Lower lobe of right lung (tissue), 2 donors: ENCODE data around the gene TXN2. TPM values are rescaled to one million over a fixed set of nuclear protein-coding genes. Genes with fewer than 3 reads are reported as not detected.
A peak's percentile ranks its signal among the peaks of the same experiment; 100 is the strongest.
"Not testable (repeated sequence)": the region's sequence is repeated elsewhere in the genome, so short reads cannot be mapped to it uniquely, and the experiment has no call there.

Experiments used
- ATAC-seq, 2 donors: fragments of 200-7000 bp; cut with Tn5 transposase; one replicate each; pipeline ENCODE4 v1.9.1; 2020 to 2022; ENCODE audit warnings: mild to moderate bottlenecking in 2 of 2, moderate library complexity in 2 of 2
- DNase-seq: peaks from one replicate; pipeline ENCODE4 v3.0.0-alpha.2; 2020
- H3K27ac ChIP-seq: fragments of 200-600 bp; one replicate; pipeline ENCODE4 v1.8.0; 2022
- H3K27me3 ChIP-seq: fragments of 200-600 bp; one replicate; pipeline ENCODE4 v1.8.0; 2022; ENCODE audit warnings: low read depth
- H3K36me3 ChIP-seq: fragments of 200-600 bp; one replicate; pipeline ENCODE4 v1.8.0; 2022; ENCODE audit warnings: mild to moderate bottlenecking
- H3K4me1 ChIP-seq: fragments of 200-600 bp; one replicate; pipeline ENCODE4 v1.8.0; 2022
- H3K4me3 ChIP-seq: fragments of 200-600 bp; one replicate; pipeline ENCODE4 v1.8.0; 2022; ENCODE audit warnings: mild to moderate bottlenecking
- H3K9me3 ChIP-seq: fragments of 200-600 bp; one replicate; pipeline ENCODE4 v1.8.0; 2022
- intact Hi-C: fragments of 100-400 bp; cut with DNase I; formaldehyde crosslinking; loops from one replicate; pipeline ENCODE4 v1.11.0; 2022
- total RNA-seq: library from RNA; stranded (reverse); fragmentation: NEBNext Ultra II Directional; extraction: Animal tissue kit (Norgen Biotek cat#: 25700); gene quantifications from one replicate; pipeline ENCODE4 v1.2.1, GENCODE V29; 2021
- TF ChIP-seq, protein P1 (sequence below): fragments of 200-600 bp; IDR thresholded peaks from one replicate; pipeline ENCODE4 v1.8.0; 2022; ENCODE audit warnings: antibody characterized with exemption, mild to moderate bottlenecking
- donor health status: DM: no; HTN: yes; CAD: no; lungs with severe emphysema.

Gene TXN2
- total RNA-seq, 1 donor from 2014 or later: 56.4 TPM

DNA sequence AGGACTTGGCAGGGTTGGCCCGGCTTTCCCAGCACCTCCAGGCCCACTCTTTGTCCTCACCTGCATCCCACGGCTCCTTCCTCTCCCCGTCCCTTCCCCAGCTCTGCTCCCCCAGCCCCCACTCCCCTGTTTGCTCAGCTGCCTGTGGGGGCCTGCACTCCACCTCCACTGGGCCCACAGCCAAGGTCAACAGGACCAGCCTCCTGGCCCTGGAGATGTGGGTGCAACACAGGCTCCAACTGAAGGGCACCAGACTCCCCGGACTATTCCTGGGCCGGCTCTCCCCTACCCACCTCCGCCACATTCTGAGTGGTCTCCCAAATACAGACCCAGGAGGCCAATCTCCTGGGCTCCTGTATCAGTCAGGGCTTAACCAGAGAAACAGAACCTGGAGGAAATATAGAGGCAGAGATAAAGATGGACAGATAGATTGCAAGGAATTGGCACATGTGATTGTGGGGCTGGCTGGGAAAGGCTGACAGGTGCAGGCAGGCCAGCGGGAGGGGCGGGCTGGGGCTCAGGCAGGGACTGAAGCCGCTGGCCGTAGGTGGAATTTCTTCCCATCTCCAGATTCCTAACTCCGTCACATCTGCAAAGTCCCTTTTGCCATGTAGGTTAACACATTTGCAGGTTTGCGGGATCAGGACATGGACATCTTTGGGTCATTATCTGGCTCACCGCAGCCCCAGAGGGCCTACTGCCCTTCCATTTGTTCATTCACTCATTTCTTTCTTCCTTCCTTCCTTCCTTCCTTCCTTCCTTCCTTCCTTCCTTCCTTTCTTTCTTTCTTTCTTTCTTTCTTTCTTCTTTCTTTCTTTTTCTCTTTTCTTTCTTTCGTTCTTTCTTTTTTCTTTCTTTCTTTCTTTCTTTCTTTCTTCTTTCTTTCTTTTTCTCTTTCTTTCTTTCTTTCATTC is 47.9 kb downstream of the TXN2 start:
- intact Hi-C loops: no loop called here
- Histone ChIP-seq H3K27me3 (no peaks in the 10 kb centered on the region), H3K9me3 (no peaks in the 10 kb centered on the region), H3K27ac (peak overlapping the region; percentile 38), H3K36me3 (no peaks in the 10 kb centered on the region), H3K4me3 (no peak overlapping the region), H3K4me1 (peaks cover 32% of the 10 kb centered on the region)
- ATAC-seq (peak; percentile 45 to 51), DNase-seq (peak; percentile 68)
- TF ChIP-seq, protein P1, sequence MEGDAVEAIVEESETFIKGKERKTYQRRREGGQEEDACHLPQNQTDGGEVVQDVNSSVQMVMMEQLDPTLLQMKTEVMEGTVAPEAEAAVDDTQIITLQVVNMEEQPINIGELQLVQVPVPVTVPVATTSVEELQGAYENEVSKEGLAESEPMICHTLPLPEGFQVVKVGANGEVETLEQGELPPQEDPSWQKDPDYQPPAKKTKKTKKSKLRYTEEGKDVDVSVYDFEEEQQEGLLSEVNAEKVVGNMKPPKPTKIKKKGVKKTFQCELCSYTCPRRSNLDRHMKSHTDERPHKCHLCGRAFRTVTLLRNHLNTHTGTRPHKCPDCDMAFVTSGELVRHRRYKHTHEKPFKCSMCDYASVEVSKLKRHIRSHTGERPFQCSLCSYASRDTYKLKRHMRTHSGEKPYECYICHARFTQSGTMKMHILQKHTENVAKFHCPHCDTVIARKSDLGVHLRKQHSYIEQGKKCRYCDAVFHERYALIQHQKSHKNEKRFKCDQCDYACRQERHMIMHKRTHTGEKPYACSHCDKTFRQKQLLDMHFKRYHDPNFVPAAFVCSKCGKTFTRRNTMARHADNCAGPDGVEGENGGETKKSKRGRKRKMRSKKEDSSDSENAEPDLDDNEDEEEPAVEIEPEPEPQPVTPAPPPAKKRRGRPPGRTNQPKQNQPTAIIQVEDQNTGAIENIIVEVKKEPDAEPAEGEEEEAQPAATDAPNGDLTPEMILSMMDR: no peak

DNA sequence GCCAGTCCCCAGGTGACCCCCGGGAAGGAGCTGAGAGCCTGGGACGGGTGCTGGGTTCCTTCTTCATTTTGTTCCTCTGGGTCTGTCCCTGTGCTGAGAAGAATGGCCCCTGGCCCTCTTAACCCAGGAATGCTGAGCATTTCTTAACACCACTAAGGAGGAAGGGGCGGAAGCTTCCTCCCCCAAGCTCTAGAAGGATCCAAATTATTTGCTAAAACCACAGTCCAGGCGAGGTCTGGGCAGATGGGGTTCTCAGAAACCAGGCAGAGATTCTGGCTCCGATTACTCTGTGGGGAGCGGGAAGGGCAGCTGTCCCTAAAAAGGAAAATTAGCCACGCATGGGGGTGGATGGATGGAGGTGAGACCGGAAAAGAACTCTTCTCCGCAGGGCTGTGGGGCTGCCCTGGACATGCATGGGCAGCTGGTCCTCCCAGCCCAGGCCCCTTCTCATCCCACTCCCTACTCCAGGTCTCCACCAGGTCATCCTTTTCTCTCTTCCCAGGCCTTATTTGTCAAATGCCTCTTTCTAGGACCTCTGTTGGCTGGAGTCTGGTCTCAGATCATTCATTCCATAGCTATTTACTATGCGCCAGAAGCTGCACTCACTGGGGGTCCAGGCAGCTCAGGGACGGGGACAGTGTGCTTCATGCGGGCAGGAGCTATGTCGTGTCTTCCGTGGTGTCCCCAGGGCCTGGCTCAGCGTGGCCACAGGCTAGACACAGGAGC is 48.7 kb downstream of the TXN2 start:
- Histone ChIP-seq H3K27me3 (no peaks in the 10 kb centered on the region), H3K4me3 (no peak overlapping the region), H3K36me3 (no peaks in the 10 kb centered on the region), H3K27ac (peak overlapping the region; percentile 38), H3K4me1 (peaks cover 32% of the 10 kb centered on the region), H3K9me3 (no peaks in the 10 kb centered on the region)
- DNase-seq (no peak), ATAC-seq (peak; percentile 10 to 44)
- TF ChIP-seq, protein P1: no peak
- intact Hi-C loops: no loop called here

DNA sequence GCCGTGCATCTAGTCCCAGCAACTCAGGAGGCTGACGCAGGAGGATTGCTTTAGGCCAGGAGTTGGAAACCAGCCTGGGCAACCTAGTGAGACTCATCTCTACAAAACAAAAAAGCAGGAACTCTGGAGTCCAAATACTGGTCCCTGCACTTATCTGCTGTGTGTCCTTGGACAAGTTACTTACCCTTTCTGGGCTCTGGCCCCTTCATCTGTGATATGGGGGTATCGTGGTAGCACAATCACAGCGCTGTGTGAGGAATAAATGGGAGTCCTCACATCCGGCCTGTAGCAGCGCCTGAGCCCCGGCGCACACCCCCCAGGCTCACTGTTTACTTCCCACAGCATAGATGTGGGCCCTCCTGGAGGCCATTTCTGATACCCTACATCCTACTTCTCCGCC is 49.5 kb downstream of the TXN2 start:
- no peak for ATAC-seq
- DNase-seq: no peak
- H3K27ac ChIP-seq: peak overlapping the region; percentile 38
- intact Hi-C loops: no loop called here
- TF ChIP-seq, protein P1: no peak
- H3K4me3 ChIP-seq: no peak overlapping the region
- no peaks in the 10 kb centered on the region for H3K9me3 ChIP-seq
- H3K36me3 ChIP-seq: no peaks in the 10 kb centered on the region
- H3K27me3 ChIP-seq: no peaks in the 10 kb centered on the region
- peaks cover 32% of the 10 kb centered on the region for H3K4me1 ChIP-seq

DNA sequence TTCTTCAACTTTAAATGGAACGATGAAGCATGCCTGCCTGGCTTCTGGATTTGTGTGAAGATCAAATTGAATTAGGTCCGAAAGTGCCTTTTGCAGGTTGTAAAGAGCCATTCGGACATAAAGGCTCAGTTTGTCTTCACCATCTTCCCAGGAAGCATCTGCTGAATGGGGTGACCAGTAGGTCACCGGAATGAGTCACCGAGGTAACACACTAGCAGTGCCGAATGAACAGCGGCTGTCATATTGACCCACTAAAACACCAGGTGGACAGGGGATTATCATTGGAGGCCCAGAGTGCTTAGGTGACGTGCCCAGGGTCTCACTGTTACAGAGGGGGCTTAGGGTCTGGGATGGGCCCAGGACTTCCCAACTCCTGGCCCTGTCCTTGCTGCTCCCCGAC is 50.6 kb downstream of the TXN2 start:
- no peaks in the 10 kb centered on the region for H3K36me3 ChIP-seq
- no peak overlapping the region for H3K27ac ChIP-seq
- intact Hi-C loops: no loop called here
- no peaks in the 10 kb centered on the region for H3K9me3 ChIP-seq
- ATAC-seq (no peak), DNase-seq (no peak)
- no peaks in the 10 kb centered on the region for H3K27me3 ChIP-seq
- TF ChIP-seq, protein P1: no peak
- H3K4me1 ChIP-seq: peaks cover 39% of the 10 kb centered on the region
- H3K4me3 ChIP-seq: no peak overlapping the region

DNA sequence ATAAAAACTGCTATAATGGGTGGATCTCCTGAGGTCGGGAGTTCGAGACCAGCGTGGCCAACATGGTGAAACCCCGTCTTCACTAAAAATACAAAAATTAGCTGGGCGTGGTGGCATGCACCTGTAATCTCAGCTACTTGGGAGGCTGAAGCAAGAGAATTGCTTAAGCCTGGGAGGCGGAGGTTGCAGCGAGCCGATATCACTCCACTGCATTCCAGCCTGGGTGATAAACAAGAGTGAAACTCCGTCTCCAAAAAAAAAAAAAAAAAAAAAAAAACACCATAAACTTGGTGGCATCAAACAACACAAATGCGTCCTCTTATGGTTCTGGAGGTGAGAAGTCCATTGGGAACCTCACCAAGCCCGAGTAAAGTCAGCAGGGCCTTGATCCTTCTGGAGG is 53.5 kb downstream of the TXN2 start:
- H3K4me1 ChIP-seq: peaks cover 39% of the 10 kb centered on the region
- intact Hi-C loops, H3K27ac ChIP-seq: not testable (repeated sequence)

More for the DNA sequence above, 53.5 kb downstream of the TXN2 start:
- not testable (repeated sequence) for H3K4me3 ChIP-seq, ATAC-seq, H3K27me3 ChIP-seq, DNase-seq, H3K36me3 ChIP-seq, H3K9me3 ChIP-seq
